PC-9 (cell line): Measurements from ENCODE around the gene DDAH1. TPM values are rescaled to one million over a fixed set of nuclear protein-coding genes. Genes with fewer than 3 reads are reported as not detected.

Experiments
- BruUV-seq: library from RNA; stranded (reverse); fragments of 400-500 nt; replicated peaks from 2 replicates; lab custom pipeline; 2021; lab: Mats Ljungman, UMichigan
- CTCF ChIA-PET: fragments of 300-600 bp; sonication (Branson Sonifier 250); formaldehyde crosslinking; loops from one replicate; lab custom pipeline; 2022; ENCODE audit warnings: antibody characterized with exemption; lab: Charles Lee
- POLR2A ChIA-PET: fragments of 300-600 bp; sonication (Branson Sonifier 250); formaldehyde crosslinking; loops from one replicate; lab custom pipeline; 2022; ENCODE audit warnings: antibody characterized with exemption; ENCODE audit not compliant: unreplicated experiment; lab: Charles Lee
- DNase-seq, 2 experiments: peaks; one replicate each; pipeline versions ENCODE4 v3.0.0 to v3.0.0-alpha.2; 2015 to 2022; ENCODE audit warnings: mixed read lengths in 1 of 2
- H2AFZ ChIP-seq: fragments of 200-600 bp; sonication (generic); 2 replicates; pipeline ENCODE4 v1.8.1; 2017; ENCODE audit warnings: antibody characterized with exemption
- H3F3A ChIP-seq: fragments of 200-600 bp; sonication (generic); 2 replicates; pipeline ENCODE4 v1.8.1; 2017; ENCODE audit warnings: antibody characterized with exemption, mild to moderate bottlenecking, low read depth; ENCODE audit not compliant: insufficient read depth
- H3K27ac ChIP-seq: fragments of 200-600 bp; sonication (generic); 2 replicates; pipeline ENCODE4 v1.6.1; 2016; ENCODE audit warnings: mixed run types
- H3K27me3 ChIP-seq: fragments of 200-600 bp; sonication (generic); 2 replicates; pipeline ENCODE4 v1.6.1; 2016; ENCODE audit warnings: low read depth, mixed run types; ENCODE audit not compliant: insufficient read depth
- H3K36me3 ChIP-seq: fragments of 200-600 bp; sonication (generic); 2 replicates; pipeline ENCODE4 v1.6.1; 2016; ENCODE audit warnings: low read depth, mixed run types
- H3K4me1 ChIP-seq: fragments of 200-600 bp; sonication (generic); replicated peaks from 2 replicates; pipeline ENCODE4 v1.6.1; 2016; ENCODE audit warnings: mixed run types; ENCODE audit not compliant: insufficient read depth
- H3K4me2 ChIP-seq: fragments of 200-600 bp; sonication (generic); 2 replicates; pipeline ENCODE4 v1.6.1; 2017; ENCODE audit warnings: mixed run types
- H3K4me3 ChIP-seq: fragments of 200-600 bp; sonication (generic); 2 replicates; pipeline ENCODE4 v1.6.1; 2016; ENCODE audit warnings: mixed run types
- H3K79me2 ChIP-seq: fragments of 200-600 bp; sonication (generic); 2 replicates; pipeline ENCODE4 v1.6.1; 2017; ENCODE audit warnings: low read depth, mixed run types
- H3K9me2 ChIP-seq: fragments of 200-600 bp; sonication (generic); 2 replicates; pipeline ENCODE4 v1.8.1; 2017; ENCODE audit warnings: mild to moderate bottlenecking; ENCODE audit not compliant: insufficient read depth
- H3K9me3 ChIP-seq: fragments of 200-600 bp; sonication (generic); 2 replicates; pipeline ENCODE4 v1.8.1; 2016; ENCODE audit warnings: low read depth; ENCODE audit not compliant: insufficient read depth
- H4K20me1 ChIP-seq: fragments of 200-600 bp; sonication (generic); 2 replicates; pipeline ENCODE4 v1.8.1; 2017; ENCODE audit not compliant: insufficient read depth
- CTCF ChIP-seq: fragments of 200-600 bp; sonication (generic); conservative IDR thresholded peaks from 2 replicates; pipeline ENCODE4 v1.6.1; 2017; ENCODE audit warnings: mixed run types, antibody characterized with exemption, mild to moderate bottlenecking, moderate library complexity
- EZH2 ChIP-seq: fragments of 200-600 bp; sonication (generic); IDR thresholded peaks from 2 replicates; pipeline ENCODE4 v1.8.0; 2017; ENCODE audit warnings: antibody characterized with exemption, low read depth
- intact Hi-C: fragments of 100-400 bp; cut with micrococcal nuclease; formaldehyde crosslinking; loops from one replicate; pipeline ENCODE4 v1.10.0; 2022; ENCODE audit not compliant: unreplicated experiment
- total RNA-seq: library from RNA; stranded (reverse); gene quantifications from 2 replicates; pipeline ENCODE4 v1.2.3, GENCODE V29; 2021

The DDAH1 gene
- total RNA-seq, 1 experiment from 2014 or later, result 31.9 TPM

GRCh38 chr1:85322655-85323054 is 142.3 kb downstream of the DDAH1 start:
- Histone ChIP-seq H3K79me2 (peaks cover 5% of the 10 kb centered on the region; the same call in 1 of the 2 replicates), H3K4me3 (no peak overlapping the region), H3F3A (peaks cover 15% of the 10 kb centered on the region; the same call in 1 of the 2 replicates), H3K9me2 (no peaks in the 10 kb centered on the region), H4K20me1 (no peaks in the 10 kb centered on the region), H3K4me1 (peaks cover 32% of the 10 kb centered on the region), H3K9me3 (no peaks in the 10 kb centered on the region), H3K4me2 (no peak overlapping the region), H3K27me3 (no peaks in the 10 kb centered on the region), H2AFZ (no peak overlapping the region), H3K36me3 (peaks cover 10% of the 10 kb centered on the region; the same call in 1 of the 2 replicates), H3K27ac (no peak overlapping the region)
- intact Hi-C loops, result no loop called here
- ChIA-PET POLR2A (no interaction called here), CTCF (no interaction called here)
- no TSS peak for BruUV-seq
- TF ChIP-seq CTCF, result no peak
- TF ChIP-seq EZH2, result no peak
- no peak for DNase-seq

GRCh38 chr1:85321237-85321964 is 143.6 kb downstream of the DDAH1 start:
- no peak overlapping the region for H3K4me2 ChIP-seq
- H3F3A ChIP-seq, result peaks cover 15% of the 10 kb centered on the region; the same call in 1 of the 2 replicates
- no peak for DNase-seq
- H3K36me3 ChIP-seq, result peaks cover 10% of the 10 kb centered on the region; the same call in 1 of the 2 replicates
- H3K4me1 ChIP-seq, result peaks cover 22% of the 10 kb centered on the region
- no peaks in the 10 kb centered on the region for H4K20me1 ChIP-seq
- no peaks in the 10 kb centered on the region for H3K79me2 ChIP-seq
- POLR2A ChIA-PET, result interaction anchor here (0.5 to 0.7 kb wide), 4 partner anchors 42 to 542 kb away, joined by 3 to 6 read pairs (median 4); no protein-coding TSS in a partner anchor
- H3K27ac ChIP-seq, result peak overlapping the region; percentile 28; the same call in 1 of the 2 replicates
- no TSS peak for BruUV-seq
- H3K9me2 ChIP-seq, result no peaks in the 10 kb centered on the region
- no peaks in the 10 kb centered on the region for H3K9me3 ChIP-seq
- no peak overlapping the region for H2AFZ ChIP-seq
- H3K4me3 ChIP-seq, result no peak overlapping the region
- TF ChIP-seq CTCF, result no peak
- TF ChIP-seq EZH2, result no peak
- CTCF ChIA-PET, result interaction anchor here (0.5 to 0.6 kb wide), 4 partner anchors 24 to 564 kb away, joined by 3 to 8 read pairs (median 4); no protein-coding TSS in a partner anchor
- intact Hi-C loops, result no loop called here
- H3K27me3 ChIP-seq, result no peaks in the 10 kb centered on the region

- intact Hi-C loops, result no loop called here
- POLR2A ChIA-PET, result interaction anchor here (0.5 to 0.7 kb wide), 5 partner anchors 43 to 541 kb away, joined by 3 to 6 read pairs (median 4); no protein-coding TSS in a partner anchor
- H4K20me1 ChIP-seq, result no peaks in the 10 kb centered on the region
Observed at GRCh38 chr1:85320371-85321131, 144.4 kb downstream of the DDAH1 start.

More at GRCh38 chr1:85320371-85321131, 144.4 kb downstream of the DDAH1 start:
- Histone ChIP-seq H3K4me1 (peaks cover 14% of the 10 kb centered on the region), H3K9me3 (no peaks in the 10 kb centered on the region), H3K36me3 (peaks cover 10% of the 10 kb centered on the region; the same call in 1 of the 2 replicates), H3K27me3 (no peaks in the 10 kb centered on the region), H3K4me3 (no peak overlapping the region), H3K27ac (peak overlapping the region; percentile 40; the same call in 1 of the 2 replicates), H3K9me2 (no peaks in the 10 kb centered on the region), H3K79me2 (no peaks in the 10 kb centered on the region), H3K4me2 (0 out of 2 replicates have a peak overlapping the region, but pooled peaks have one; percentile 20), H2AFZ (no peak overlapping the region), H3F3A (peaks cover 15% of the 10 kb centered on the region)
- CTCF ChIA-PET, result interaction anchor here (0.6 to 0.7 kb wide), 5 partner anchors 12 to 255 kb away, joined by 3 to 8 read pairs (median 6); no protein-coding TSS in a partner anchor
- peak; percentile 48 to 63 for DNase-seq
- no peak for TF ChIP-seq CTCF
- BruUV-seq, result TSS peak; percentile 84
